Measurements from ENCODE around the gene HOXB2. TPM values are rescaled to one million over a fixed set of nuclear protein-coding genes. Genes with fewer than 3 reads are reported as not detected.
"Not testable (repeated sequence)": the region's sequence is repeated elsewhere in the genome, so short reads cannot be mapped to it uniquely, and the experiment has no call there.

The HOXB2 gene
- total and polyA plus RNA-seq, 4 donors, result 6.6 to 62.4 (median 33.7) TPM

DNA sequence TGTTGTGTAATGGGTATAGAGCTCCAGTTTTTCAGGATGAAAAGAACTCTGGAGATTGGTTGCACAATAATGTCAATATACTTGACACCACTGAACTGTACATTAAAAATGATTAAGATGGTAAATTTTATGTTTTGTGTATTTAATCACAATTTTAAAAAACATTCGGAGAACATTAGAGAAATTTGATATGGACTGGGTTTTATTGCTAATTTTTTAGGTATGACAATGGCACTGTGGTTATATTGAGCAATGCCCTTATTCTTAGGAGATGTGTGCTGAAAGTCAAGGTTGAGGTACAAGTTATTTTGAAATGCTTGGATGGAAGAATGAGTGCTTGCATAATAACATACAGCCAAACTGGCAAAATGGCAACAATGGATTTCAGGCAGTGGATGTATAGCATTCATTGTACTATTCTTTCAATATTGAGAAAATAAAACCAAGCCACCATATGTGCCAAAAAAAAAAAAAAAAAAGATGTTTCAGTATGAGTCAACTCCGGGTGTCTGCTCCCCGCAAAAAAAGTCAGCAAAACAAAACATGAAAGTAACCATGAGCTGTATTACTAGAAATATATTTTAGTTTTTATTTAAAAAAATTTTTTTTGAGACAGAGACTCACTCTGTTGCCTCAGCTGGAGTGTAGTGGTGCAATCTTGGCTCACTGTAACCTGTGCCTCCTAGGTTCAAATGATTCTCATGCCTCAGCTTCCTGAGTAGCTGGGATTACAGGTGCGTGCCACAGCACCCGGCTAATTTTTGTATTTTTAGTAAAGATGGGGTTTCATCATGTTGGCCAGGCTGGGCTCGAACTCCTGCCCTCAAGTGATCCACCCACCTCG, 33.9 kb downstream of the HOXB2 start:
- no peaks in the 10 kb centered on the region for H3K27me3 ChIP-seq (ENCODE audit: control insufficient read depth, insufficient read depth, low read length)
- 83% methylated on average over 1 of the region's 7 CpGs for WGBS (ENCODE audit: insufficient coverage)
- DNase-seq (ENCODE audit: low read depth in 4 of 6, low spot score in 6 of 6), result no peak

DNA sequence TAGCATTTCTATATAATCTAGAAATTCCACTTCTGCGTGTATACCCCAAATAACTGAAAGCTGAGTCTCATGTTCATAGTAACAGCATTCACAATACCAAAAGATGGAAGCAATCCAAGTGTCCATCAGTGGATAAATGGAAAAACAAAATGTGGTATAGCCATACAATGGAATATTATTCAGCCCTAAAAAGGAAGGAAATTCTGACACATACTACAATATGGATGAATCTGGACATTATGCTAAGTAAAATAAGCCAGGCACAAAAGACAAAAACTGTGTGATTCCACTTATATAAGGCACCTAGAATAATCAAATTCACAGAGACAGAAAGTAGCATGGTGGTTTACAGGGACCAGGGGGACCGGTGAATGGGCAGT, 34.5 kb downstream of the HOXB2 start:
- H3K27me3 ChIP-seq (ENCODE audit: control insufficient read depth, insufficient read depth, low read length), result no peaks in the 10 kb centered on the region
- H3K9me3 ChIP-seq (ENCODE audit: control insufficient read depth, insufficient read depth, low read length), result no peaks in the 10 kb centered on the region
- H3K27ac ChIP-seq (ENCODE audit: low read depth, low read length), result no peak overlapping the region
- no peak for DNase-seq (ENCODE audit: low read depth in 4 of 6, low spot score in 6 of 6)
- no CpG with 5 or more reads among the region's 2 CpGs for WGBS (ENCODE audit: insufficient coverage)
- H3K4me1 ChIP-seq (ENCODE audit: control insufficient read depth, insufficient read depth, low read length), result no peaks in the 10 kb centered on the region
- H3K36me3 ChIP-seq (ENCODE audit: control insufficient read depth, insufficient read depth, low read length), result no peaks in the 10 kb centered on the region
- H3K4me3 ChIP-seq (ENCODE audit: low read depth, low read length), result no peak overlapping the region

More for the DNA sequence above, 33.9 kb downstream of the HOXB2 start:
- no peak overlapping the region for H3K27ac ChIP-seq (ENCODE audit: low read depth, low read length)
- no peaks in the 10 kb centered on the region for H3K9me3 ChIP-seq (ENCODE audit: control insufficient read depth, insufficient read depth, low read length)
- H3K4me1 ChIP-seq (ENCODE audit: control insufficient read depth, insufficient read depth, low read length), result no peaks in the 10 kb centered on the region
- H3K36me3 ChIP-seq (ENCODE audit: control insufficient read depth, insufficient read depth, low read length), result no peaks in the 10 kb centered on the region
- no peak overlapping the region for H3K4me3 ChIP-seq (ENCODE audit: low read depth, low read length)

DNA sequence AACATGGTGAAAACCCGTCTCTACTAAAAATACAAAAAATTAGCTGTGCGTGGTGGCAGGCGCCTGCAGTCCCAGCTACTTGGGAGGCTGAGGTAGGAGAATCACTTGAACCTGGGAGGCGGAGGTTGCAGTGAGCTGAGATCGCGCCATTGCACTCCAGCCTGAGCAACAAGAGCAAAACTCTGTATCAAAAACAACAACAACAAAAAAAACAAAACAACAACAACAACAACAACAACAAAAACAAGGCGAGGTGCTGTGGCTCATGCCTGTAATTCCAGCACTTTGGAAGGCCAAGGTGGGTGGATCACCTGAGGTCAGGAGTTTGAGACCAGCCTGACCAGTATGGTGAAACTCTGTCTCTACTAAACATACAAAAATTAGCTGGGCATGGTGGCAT, 35.2 kb downstream of the HOXB2 start:
- WGBS (ENCODE audit: insufficient coverage), result no CpG with 5 or more reads among the region's 7 CpGs
- not testable (repeated sequence) for H3K27me3 ChIP-seq (ENCODE audit: control insufficient read depth, insufficient read depth, low read length); DNase-seq (ENCODE audit: low read depth in 4 of 6, low spot score in 6 of 6); H3K27ac ChIP-seq (ENCODE audit: low read depth, low read length); H3K36me3 ChIP-seq (ENCODE audit: control insufficient read depth, insufficient read depth, low read length); H3K4me1 ChIP-seq (ENCODE audit: control insufficient read depth, insufficient read depth, low read length); H3K4me3 ChIP-seq (ENCODE audit: low read depth, low read length); H3K9me3 ChIP-seq (ENCODE audit: control insufficient read depth, insufficient read depth, low read length)

DNA sequence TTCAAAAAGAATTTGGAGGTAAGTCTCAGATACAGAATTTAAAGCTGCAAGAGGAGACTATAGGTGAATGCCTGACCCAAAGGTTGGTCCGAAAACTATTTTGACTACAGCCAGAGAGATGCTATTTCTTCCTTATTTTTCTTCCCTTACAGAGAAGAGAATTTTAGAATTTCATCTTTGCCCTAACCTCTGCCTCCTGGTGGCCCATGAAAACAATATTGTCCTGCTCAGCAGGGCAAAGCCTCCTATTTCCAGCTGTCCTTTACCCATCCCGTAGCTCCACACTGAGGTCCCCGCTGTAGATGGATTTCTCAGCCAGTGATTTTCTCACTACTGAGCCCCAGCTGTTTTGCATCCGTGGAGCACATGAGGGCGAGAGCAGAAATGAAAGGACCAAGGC, 38.7 kb downstream of the HOXB2 start:
- Histone ChIP-seq H3K27me3 (ENCODE audit: control insufficient read depth, insufficient read depth, low read length) (no peaks in the 10 kb centered on the region), H3K4me1 (ENCODE audit: control insufficient read depth, insufficient read depth, low read length) (no peaks in the 10 kb centered on the region), H3K4me3 (ENCODE audit: low read depth, low read length) (no peak overlapping the region), H3K27ac (ENCODE audit: low read depth, low read length) (no peak overlapping the region), H3K9me3 (ENCODE audit: control insufficient read depth, insufficient read depth, low read length) (no peaks in the 10 kb centered on the region), H3K36me3 (ENCODE audit: control insufficient read depth, insufficient read depth, low read length) (no peaks in the 10 kb centered on the region)
- DNase-seq (ENCODE audit: low read depth in 4 of 6, low spot score in 6 of 6), result no peak
- WGBS (ENCODE audit: insufficient coverage), result 59% methylated on average over 5 of the region's 5 CpGs

DNA sequence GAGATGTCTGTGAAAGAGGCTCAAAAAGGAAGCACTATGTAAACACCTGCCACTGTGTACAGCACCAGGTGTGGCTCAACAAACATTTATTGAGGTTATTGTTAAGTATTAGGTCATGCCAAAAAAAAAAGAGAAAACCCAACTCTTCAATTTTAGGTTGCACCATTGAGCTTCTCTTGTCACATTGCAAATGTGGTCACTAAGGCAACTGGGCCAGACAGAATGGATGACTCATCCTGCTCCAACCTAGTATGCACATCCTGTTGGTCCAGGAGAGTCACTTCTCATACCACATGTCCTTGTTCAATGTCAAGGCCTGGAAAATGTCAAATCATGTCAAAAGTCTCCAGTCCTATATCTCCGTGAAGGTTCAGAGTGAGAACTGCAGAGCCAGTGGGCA, 39.1 kb downstream of the HOXB2 start:
- no CpG with 5 or more reads among the region's 1 CpG for WGBS (ENCODE audit: insufficient coverage)
- Histone ChIP-seq H3K36me3 (ENCODE audit: control insufficient read depth, insufficient read depth, low read length) (no peaks in the 10 kb centered on the region), H3K4me3 (ENCODE audit: low read depth, low read length) (no peak overlapping the region), H3K27me3 (ENCODE audit: control insufficient read depth, insufficient read depth, low read length) (no peaks in the 10 kb centered on the region), H3K27ac (ENCODE audit: low read depth, low read length) (no peak overlapping the region), H3K4me1 (ENCODE audit: control insufficient read depth, insufficient read depth, low read length) (no peaks in the 10 kb centered on the region), H3K9me3 (ENCODE audit: control insufficient read depth, insufficient read depth, low read length) (no peaks in the 10 kb centered on the region)
- no peak for DNase-seq (ENCODE audit: low read depth in 4 of 6, low spot score in 6 of 6)

GRCh38 chr17:48504953-48505352, 40.0 kb downstream of the HOXB2 start:
- H3K27me3 ChIP-seq (ENCODE audit: control insufficient read depth, insufficient read depth, low read length), result no peaks in the 10 kb centered on the region
- DNase-seq (ENCODE audit: low read depth in 4 of 6, low spot score in 6 of 6), result no peak
- no peaks in the 10 kb centered on the region for H3K36me3 ChIP-seq (ENCODE audit: control insufficient read depth, insufficient read depth, low read length)
- WGBS (ENCODE audit: insufficient coverage), result 100% methylated on average over 1 of the region's 2 CpGs
- no peaks in the 10 kb centered on the region for H3K4me1 ChIP-seq (ENCODE audit: control insufficient read depth, insufficient read depth, low read length)
- no peak overlapping the region for H3K27ac ChIP-seq (ENCODE audit: low read depth, low read length)
- no peaks in the 10 kb centered on the region for H3K9me3 ChIP-seq (ENCODE audit: control insufficient read depth, insufficient read depth, low read length)
- H3K4me3 ChIP-seq (ENCODE audit: low read depth, low read length), result no peak overlapping the region

DNA sequence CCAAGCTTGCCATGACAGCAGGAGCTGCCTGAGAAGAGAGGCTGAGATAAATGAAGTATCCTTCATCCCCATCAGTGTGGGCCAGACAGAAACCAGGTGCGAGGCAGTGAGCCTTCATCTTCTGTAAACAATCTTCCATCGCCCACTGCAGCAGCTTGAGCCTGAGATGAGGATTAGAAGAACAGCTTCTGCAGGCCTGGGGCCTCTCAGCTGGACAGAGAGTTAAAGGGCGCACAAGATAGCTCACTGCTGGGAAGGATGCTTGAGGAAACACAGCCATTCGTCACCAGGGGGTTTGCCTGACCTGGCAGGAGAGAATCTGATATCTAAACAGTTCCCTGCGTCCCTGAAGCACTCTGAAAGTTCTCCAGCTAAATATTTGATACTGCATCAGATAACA, 41.2 kb downstream of the HOXB2 start:
- H3K9me3 ChIP-seq (ENCODE audit: control insufficient read depth, insufficient read depth, low read length), result no peaks in the 10 kb centered on the region
- H3K36me3 ChIP-seq (ENCODE audit: control insufficient read depth, insufficient read depth, low read length), result no peaks in the 10 kb centered on the region
- no peak overlapping the region for H3K4me3 ChIP-seq (ENCODE audit: low read depth, low read length)
- no peak overlapping the region for H3K27ac ChIP-seq (ENCODE audit: low read depth, low read length)
- H3K27me3 ChIP-seq (ENCODE audit: control insufficient read depth, insufficient read depth, low read length), result no peaks in the 10 kb centered on the region
- H3K4me1 ChIP-seq (ENCODE audit: control insufficient read depth, insufficient read depth, low read length), result no peaks in the 10 kb centered on the region
- peak in 1 of 6 donors; percentile 28 for DNase-seq (ENCODE audit: low read depth in 4 of 6, low spot score in 6 of 6)
- WGBS (ENCODE audit: insufficient coverage), result 66% methylated on average over 4 of the region's 5 CpGs

DNA sequence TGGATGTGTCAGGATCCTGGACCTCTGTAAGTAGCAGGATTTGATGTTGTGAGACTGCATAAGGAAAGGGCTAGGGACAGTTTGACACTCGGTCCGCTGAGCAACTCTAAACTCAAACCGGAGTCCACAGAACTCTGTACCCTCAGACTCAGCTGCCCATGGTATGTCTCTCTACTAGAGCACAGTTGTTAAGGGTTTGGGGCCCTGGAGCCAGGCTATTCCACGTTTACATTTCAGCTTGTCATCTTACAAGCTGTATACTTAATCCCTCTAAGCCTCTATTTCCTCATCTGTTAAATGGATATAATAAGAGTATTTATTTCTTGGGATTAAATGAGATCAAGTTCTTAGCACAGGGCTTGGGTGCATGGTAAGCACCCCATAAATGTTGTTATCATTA, 42.0 kb downstream of the HOXB2 start:
- 100% methylated on average over 2 of the region's 4 CpGs for WGBS (ENCODE audit: insufficient coverage)
- Histone ChIP-seq H3K27me3 (ENCODE audit: control insufficient read depth, insufficient read depth, low read length) (no peaks in the 10 kb centered on the region), H3K27ac (ENCODE audit: low read depth, low read length) (no peak overlapping the region), H3K9me3 (ENCODE audit: control insufficient read depth, insufficient read depth, low read length) (no peaks in the 10 kb centered on the region), H3K4me3 (ENCODE audit: low read depth, low read length) (no peak overlapping the region), H3K4me1 (ENCODE audit: control insufficient read depth, insufficient read depth, low read length) (no peaks in the 10 kb centered on the region), H3K36me3 (ENCODE audit: control insufficient read depth, insufficient read depth, low read length) (no peaks in the 10 kb centered on the region)
- DNase-seq (ENCODE audit: low read depth in 4 of 6, low spot score in 6 of 6), result no peak

- H3K27me3 ChIP-seq (ENCODE audit: control insufficient read depth, insufficient read depth, low read length), result no peaks in the 10 kb centered on the region
- WGBS (ENCODE audit: insufficient coverage), result 90% methylated on average over 2 of the region's 2 CpGs
- DNase-seq (ENCODE audit: low read depth in 4 of 6, low spot score in 6 of 6), result no peak
Measured at GRCh38 chr17:48502312-48502711, 42.6 kb downstream of the HOXB2 start.

More at GRCh38 chr17:48502312-48502711, 42.6 kb downstream of the HOXB2 start:
- Histone ChIP-seq H3K27ac (ENCODE audit: low read depth, low read length) (no peak overlapping the region), H3K36me3 (ENCODE audit: control insufficient read depth, insufficient read depth, low read length) (no peaks in the 10 kb centered on the region), H3K4me1 (ENCODE audit: control insufficient read depth, insufficient read depth, low read length) (no peaks in the 10 kb centered on the region), H3K9me3 (ENCODE audit: control insufficient read depth, insufficient read depth, low read length) (no peaks in the 10 kb centered on the region), H3K4me3 (ENCODE audit: low read depth, low read length) (no peak overlapping the region)
